PC-9 (cell line): ENCODE results near the gene PRKCH. TPM values are rescaled to one million over a fixed set of nuclear protein-coding genes. Genes with fewer than 3 reads are reported as not detected.

Experiments
- BruUV-seq: library from RNA; stranded (reverse); fragments of 400-500 nt; replicated peaks from 2 replicates; lab custom pipeline; 2021; lab: Mats Ljungman, UMichigan
- CTCF ChIA-PET: fragments of 300-600 bp; sonication (Branson Sonifier 250); formaldehyde crosslinking; loops from one replicate; lab custom pipeline; 2022; ENCODE audit warnings: antibody characterized with exemption; lab: Charles Lee
- POLR2A ChIA-PET: fragments of 300-600 bp; sonication (Branson Sonifier 250); formaldehyde crosslinking; loops from one replicate; lab custom pipeline; 2022; ENCODE audit warnings: antibody characterized with exemption; ENCODE audit not compliant: unreplicated experiment; lab: Charles Lee
- DNase-seq, 2 experiments: peaks; one replicate each; pipeline versions ENCODE4 v3.0.0 to v3.0.0-alpha.2; 2015 to 2022; ENCODE audit warnings: mixed read lengths in 1 of 2
- H2AFZ ChIP-seq: fragments of 200-600 bp; sonication (generic); 2 replicates; pipeline ENCODE4 v1.8.1; 2017; ENCODE audit warnings: antibody characterized with exemption
- H3F3A ChIP-seq: fragments of 200-600 bp; sonication (generic); 2 replicates; pipeline ENCODE4 v1.8.1; 2017; ENCODE audit warnings: antibody characterized with exemption, mild to moderate bottlenecking, low read depth; ENCODE audit not compliant: insufficient read depth
- H3K27ac ChIP-seq: fragments of 200-600 bp; sonication (generic); 2 replicates; pipeline ENCODE4 v1.6.1; 2016; ENCODE audit warnings: mixed run types
- H3K27me3 ChIP-seq: fragments of 200-600 bp; sonication (generic); 2 replicates; pipeline ENCODE4 v1.6.1; 2016; ENCODE audit warnings: low read depth, mixed run types; ENCODE audit not compliant: insufficient read depth
- H3K36me3 ChIP-seq: fragments of 200-600 bp; sonication (generic); 2 replicates; pipeline ENCODE4 v1.6.1; 2016; ENCODE audit warnings: low read depth, mixed run types
- H3K4me1 ChIP-seq: fragments of 200-600 bp; sonication (generic); replicated peaks from 2 replicates; pipeline ENCODE4 v1.6.1; 2016; ENCODE audit warnings: mixed run types; ENCODE audit not compliant: insufficient read depth
- H3K4me2 ChIP-seq: fragments of 200-600 bp; sonication (generic); 2 replicates; pipeline ENCODE4 v1.6.1; 2017; ENCODE audit warnings: mixed run types
- H3K4me3 ChIP-seq: fragments of 200-600 bp; sonication (generic); 2 replicates; pipeline ENCODE4 v1.6.1; 2016; ENCODE audit warnings: mixed run types
- H3K79me2 ChIP-seq: fragments of 200-600 bp; sonication (generic); 2 replicates; pipeline ENCODE4 v1.6.1; 2017; ENCODE audit warnings: low read depth, mixed run types
- H3K9me2 ChIP-seq: fragments of 200-600 bp; sonication (generic); 2 replicates; pipeline ENCODE4 v1.8.1; 2017; ENCODE audit warnings: mild to moderate bottlenecking; ENCODE audit not compliant: insufficient read depth
- H3K9me3 ChIP-seq: fragments of 200-600 bp; sonication (generic); 2 replicates; pipeline ENCODE4 v1.8.1; 2016; ENCODE audit warnings: low read depth; ENCODE audit not compliant: insufficient read depth
- H4K20me1 ChIP-seq: fragments of 200-600 bp; sonication (generic); 2 replicates; pipeline ENCODE4 v1.8.1; 2017; ENCODE audit not compliant: insufficient read depth
- CTCF ChIP-seq: fragments of 200-600 bp; sonication (generic); conservative IDR thresholded peaks from 2 replicates; pipeline ENCODE4 v1.6.1; 2017; ENCODE audit warnings: mixed run types, antibody characterized with exemption, mild to moderate bottlenecking, moderate library complexity
- EZH2 ChIP-seq: fragments of 200-600 bp; sonication (generic); IDR thresholded peaks from 2 replicates; pipeline ENCODE4 v1.8.0; 2017; ENCODE audit warnings: antibody characterized with exemption, low read depth
- intact Hi-C: fragments of 100-400 bp; cut with micrococcal nuclease; formaldehyde crosslinking; loops from one replicate; pipeline ENCODE4 v1.10.0; 2022; ENCODE audit not compliant: unreplicated experiment
- total RNA-seq: library from RNA; stranded (reverse); gene quantifications from 2 replicates; pipeline ENCODE4 v1.2.3, GENCODE V29; 2021

The PRKCH gene
- total RNA-seq, 1 experiment from 2014 or later: 32.4 TPM

DNA sequence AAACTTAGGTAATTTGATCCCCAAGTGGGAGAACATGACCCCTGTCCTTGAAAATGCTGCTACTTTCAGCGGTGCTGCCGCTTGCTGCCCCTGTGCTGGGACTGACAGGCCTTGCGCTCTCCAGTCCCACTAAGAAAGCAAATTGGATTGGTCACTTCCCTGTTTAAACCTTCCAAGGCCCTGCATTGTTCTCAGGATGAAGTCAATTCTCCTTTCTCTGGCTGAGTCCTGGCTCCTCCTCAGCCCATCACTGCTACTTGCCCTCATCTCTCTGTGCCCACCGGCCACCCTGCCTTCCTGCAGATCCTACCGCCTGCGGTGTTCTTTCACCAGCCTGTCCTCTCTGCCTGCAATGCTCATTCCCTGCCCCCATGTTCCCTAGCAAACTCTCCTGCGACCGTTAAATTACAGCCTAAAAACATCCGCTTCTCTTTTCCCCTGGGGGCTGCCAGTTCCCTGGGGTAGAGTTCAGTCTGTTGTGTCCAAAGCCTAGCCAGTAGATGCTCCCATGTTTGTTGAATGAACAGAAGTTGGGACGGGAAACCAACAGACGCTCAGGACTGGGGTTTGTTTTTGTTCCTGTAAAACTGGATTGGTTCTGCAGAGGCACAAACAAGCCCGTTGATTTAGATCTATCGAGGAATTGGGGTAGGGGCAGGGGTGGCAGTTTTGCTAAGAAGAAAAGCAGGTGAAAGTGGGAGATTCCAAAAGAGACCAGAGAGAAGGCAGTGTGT is 246.6 kb downstream of the PRKCH start:
- intact Hi-C loops: no loop called here
- H3K4me2 ChIP-seq: peak overlapping the region; percentile 72
- POLR2A ChIA-PET: no interaction called here
- H2AFZ ChIP-seq: peak overlapping the region; percentile 68
- no peaks in the 10 kb centered on the region for H3K27me3 ChIP-seq
- H3K36me3 ChIP-seq: no peaks in the 10 kb centered on the region
- CTCF ChIA-PET: no interaction called here
- peaks cover 43% of the 10 kb centered on the region for H3K79me2 ChIP-seq
- H3K9me3 ChIP-seq: no peaks in the 10 kb centered on the region
- H4K20me1 ChIP-seq: no peaks in the 10 kb centered on the region
- peak overlapping the region; percentile 48 for H3K4me3 ChIP-seq
- H3K27ac ChIP-seq: peak overlapping the region; percentile 98
- TF ChIP-seq CTCF (no peak), EZH2 (no peak)
- H3K9me2 ChIP-seq: no peaks in the 10 kb centered on the region
- DNase-seq: no peak
- H3F3A ChIP-seq: peaks cover 77% of the 10 kb centered on the region
- peaks cover 97% of the 10 kb centered on the region for H3K4me1 ChIP-seq
- no TSS peak for BruUV-seq

DNA sequence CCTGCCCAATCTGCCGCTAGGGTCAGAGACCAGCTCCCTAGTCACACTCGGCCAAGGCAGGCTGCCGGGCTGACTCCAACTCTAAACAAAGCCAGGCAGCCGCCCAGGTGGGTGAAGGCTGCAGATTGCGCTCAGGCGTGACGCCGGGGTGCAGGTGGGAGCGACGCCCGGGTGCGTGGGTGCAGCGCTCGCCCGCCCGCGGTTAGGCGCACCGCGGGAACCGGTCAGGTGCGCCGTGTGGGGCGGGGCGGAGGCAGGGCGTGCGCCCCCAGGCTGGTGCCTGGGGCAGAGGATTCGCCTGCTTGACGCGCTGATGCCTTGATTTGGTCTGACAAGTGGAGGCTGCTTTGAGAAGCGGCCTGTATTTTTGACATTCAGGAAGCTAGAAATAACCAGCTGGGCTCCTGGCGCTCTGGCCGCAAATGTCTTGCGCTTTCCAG is 247.2 kb downstream of the PRKCH start:
- H3K27me3 ChIP-seq: no peaks in the 10 kb centered on the region
- no TSS peak for BruUV-seq
- no peaks in the 10 kb centered on the region for H3K36me3 ChIP-seq
- H4K20me1 ChIP-seq: no peaks in the 10 kb centered on the region
- ChIA-PET POLR2A (interaction anchor here (0.6 kb wide), 1 partner anchor 379 kb away, joined by 22 read pairs; no protein-coding TSS in a partner anchor), CTCF (no interaction called here)
- H3K4me3 ChIP-seq: peak overlapping the region; percentile 48
- intact Hi-C loops: no loop called here
- peaks cover 38% of the 10 kb centered on the region for H3K79me2 ChIP-seq
- peak overlapping the region; percentile 72 for H3K4me2 ChIP-seq
- H2AFZ ChIP-seq: peak overlapping the region; percentile 68
- H3K9me3 ChIP-seq: no peaks in the 10 kb centered on the region
- H3K4me1 ChIP-seq: peaks cover 97% of the 10 kb centered on the region
- H3K9me2 ChIP-seq: no peaks in the 10 kb centered on the region
- H3K27ac ChIP-seq: peak overlapping the region; percentile 98
- peaks cover 74% of the 10 kb centered on the region for H3F3A ChIP-seq
- TF ChIP-seq EZH2 (no peak), CTCF (no peak; the same call in 1 of the 2 replicates)
- DNase-seq: peak; percentile 73 to 75

GRCh38 chr14:61569308-61569707 is 247.9 kb downstream of the PRKCH start:
- CTCF ChIA-PET: interaction anchor here (0.6 to 1.4 kb wide), 3 partner anchors 10 to 128 kb away, joined by 3 to 5 read pairs (median 3); no protein-coding TSS in a partner anchor
- H3K9me2 ChIP-seq: no peaks in the 10 kb centered on the region
- peaks cover 33% of the 10 kb centered on the region for H3K79me2 ChIP-seq
- peaks cover 97% of the 10 kb centered on the region for H3K4me1 ChIP-seq
- intact Hi-C loops: no loop called here
- BruUV-seq: TSS peak; percentile 53
- POLR2A ChIA-PET: interaction anchor here (0.6 kb wide), 1 partner anchor 379 kb away, joined by 22 read pairs; no protein-coding TSS in a partner anchor
- no peak overlapping the region for H2AFZ ChIP-seq
- TF ChIP-seq CTCF (no peak), EZH2 (no peak)
- peak overlapping the region; percentile 72 for H3K4me2 ChIP-seq
- H3F3A ChIP-seq: peaks cover 74% of the 10 kb centered on the region
- peak overlapping the region; percentile 48; the same call in 1 of the 2 replicates for H3K4me3 ChIP-seq
- no peaks in the 10 kb centered on the region for H3K27me3 ChIP-seq
- H3K36me3 ChIP-seq: no peaks in the 10 kb centered on the region
- no peaks in the 10 kb centered on the region for H3K9me3 ChIP-seq
- no peak for DNase-seq
- peak overlapping the region; percentile 98 for H3K27ac ChIP-seq
- no peaks in the 10 kb centered on the region for H4K20me1 ChIP-seq
